NCI-H2029 (cell line): ENCODE results near the gene REL.
"Not testable (repeated sequence)": the region's sequence is repeated elsewhere in the genome, so short reads cannot be mapped to it uniquely, and the experiment has no call there.

Experiments
- DNase-seq: peaks from one replicate; lab custom pipeline; 2025; lab: John Stamatoyannopoulos, UW

REL gene

DNA sequence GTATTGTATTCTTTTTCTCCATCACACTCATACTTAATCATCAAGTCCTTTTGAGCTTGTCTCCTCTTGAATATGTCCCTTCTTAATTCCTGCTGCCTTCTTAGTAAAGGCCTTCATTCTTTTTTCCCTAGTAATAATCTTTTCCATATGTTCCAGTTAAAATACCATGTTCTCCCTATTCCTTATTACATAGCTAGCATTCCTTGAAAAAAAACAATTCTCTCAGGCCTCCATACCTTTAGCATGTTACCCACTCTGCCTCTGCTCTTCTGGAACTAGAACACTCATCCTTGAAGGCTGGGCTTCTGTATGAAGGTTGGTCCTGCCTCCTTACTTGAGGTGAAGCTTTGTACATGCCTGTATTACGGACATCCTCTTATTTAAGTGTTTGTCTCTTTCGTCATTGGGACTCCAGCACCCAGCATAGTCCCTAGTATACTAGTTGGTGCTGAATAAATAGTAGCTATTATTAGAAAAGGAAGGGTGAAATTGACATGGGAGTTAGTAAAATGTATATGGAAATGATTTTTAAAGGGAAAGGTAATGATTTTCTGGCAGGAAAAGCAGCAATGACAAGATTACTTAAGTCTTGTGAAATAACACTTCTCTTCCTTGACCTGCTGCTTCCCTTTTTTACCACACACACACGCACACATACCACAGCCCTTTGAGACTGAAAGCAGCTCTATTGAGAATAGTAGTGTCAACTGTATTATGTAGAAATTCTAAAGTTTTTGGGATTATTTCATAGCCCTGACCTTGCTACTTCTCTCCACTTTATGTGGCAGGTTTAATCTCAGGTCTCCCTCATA, 45.6 kb downstream of the REL start:
- DNase-seq, result no peak

DNA sequence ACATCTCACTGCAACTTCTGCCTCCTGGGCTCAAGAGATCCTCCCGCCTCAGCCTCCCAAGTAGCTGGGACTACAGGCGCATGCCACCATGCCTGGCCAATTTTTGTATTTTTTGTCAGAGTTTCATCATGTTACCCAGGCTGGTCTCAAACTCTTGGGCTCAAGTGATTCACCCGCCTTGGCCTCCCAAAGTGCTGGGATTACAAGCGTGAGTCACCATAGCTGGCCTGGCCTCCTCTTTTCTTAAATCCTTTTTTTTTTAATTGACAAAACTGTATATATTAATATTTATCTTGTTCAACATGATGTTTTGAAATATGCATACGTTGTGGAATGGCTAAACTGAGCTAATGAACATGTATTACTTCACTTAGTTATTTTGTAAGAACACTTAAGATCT, 50.7 kb downstream of the REL start:
- not testable (repeated sequence) for DNase-seq

DNA sequence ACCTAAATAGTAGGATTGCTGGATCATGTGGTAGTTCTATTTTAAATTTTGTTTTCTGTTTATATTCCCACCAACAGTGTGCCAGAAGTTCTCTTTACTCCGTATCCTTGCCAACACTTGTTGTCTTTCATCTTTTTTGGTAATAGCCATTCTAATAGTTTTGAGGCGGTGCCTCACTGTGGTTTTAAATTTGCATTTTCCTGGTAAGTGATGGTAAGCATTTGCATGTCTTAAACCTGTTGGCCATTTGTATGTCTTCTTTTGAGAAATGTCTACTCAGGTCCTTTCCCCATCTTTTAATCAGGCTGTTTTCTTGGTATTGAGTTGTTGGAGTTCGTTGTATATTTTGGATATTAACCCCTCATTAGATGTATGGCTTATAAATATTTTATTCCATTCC, 51.6 kb downstream of the REL start:
- no peak for DNase-seq

DNA sequence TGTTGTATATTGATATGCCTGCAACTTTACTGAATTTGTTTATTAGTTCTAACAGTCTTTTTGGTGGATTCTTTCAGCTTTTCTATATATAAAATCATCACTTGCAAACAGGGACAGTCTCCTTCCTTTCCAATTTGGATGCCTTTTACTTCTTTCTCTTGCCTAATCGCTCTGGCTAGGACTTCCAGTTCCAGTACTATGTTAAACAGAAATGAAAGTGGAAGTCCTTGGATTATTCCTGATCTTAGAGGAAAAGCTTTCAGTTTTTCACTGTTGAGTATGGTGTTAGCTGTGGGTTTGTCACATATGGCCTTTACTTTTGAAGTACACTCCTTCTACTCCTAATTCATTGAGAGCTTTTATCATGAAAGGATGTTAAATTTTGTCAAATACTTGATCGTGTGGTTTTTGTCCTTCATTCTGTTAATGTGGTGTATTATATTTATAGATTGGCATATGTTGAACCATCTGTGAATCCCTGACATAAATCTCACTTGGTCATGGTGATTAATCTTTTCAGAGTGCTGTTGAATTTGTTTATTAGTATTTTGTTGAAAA, 52.9 kb downstream of the REL start:
- no peak for DNase-seq

DNA sequence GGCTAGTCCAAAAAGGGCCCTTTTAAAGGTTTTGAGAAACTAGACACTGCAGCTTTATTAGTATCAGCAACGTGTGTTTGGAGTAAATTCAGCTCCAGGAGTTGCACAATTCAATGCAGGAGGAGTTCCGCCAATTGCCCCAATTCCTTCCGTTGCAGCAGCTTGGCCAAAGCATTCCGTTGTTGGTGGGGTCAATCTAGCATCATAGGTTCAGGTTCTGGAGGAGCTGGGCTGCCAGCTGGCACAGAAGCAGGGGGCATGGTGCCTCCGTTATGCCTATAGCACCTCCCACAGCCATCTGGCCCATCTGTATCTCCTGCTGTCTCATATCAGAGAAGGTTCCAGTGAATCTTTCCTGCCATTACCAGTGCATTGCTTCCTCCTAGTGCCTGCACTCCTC, 55.4 kb downstream of the REL start:
- no peak for DNase-seq

DNA sequence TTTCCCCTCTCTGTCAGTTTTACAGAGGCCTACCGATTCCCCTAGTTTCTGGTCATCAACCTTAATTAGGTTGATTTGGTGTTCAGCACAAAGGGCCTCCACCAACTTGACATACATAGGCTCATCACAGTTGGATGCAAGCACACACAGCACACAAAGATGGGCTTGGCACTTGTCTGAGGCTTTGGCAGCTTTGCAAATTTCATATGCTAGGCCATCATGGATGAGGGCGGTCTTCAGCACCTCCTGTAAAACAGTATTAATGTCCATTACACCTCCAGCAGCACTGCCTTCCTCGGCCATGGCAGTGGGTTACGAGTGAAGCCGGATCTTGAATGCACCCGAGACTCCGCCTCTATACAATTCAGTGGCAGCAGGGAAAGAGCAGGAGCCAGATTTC, 56.9 kb downstream of the REL start:
- no peak for DNase-seq

DNA sequence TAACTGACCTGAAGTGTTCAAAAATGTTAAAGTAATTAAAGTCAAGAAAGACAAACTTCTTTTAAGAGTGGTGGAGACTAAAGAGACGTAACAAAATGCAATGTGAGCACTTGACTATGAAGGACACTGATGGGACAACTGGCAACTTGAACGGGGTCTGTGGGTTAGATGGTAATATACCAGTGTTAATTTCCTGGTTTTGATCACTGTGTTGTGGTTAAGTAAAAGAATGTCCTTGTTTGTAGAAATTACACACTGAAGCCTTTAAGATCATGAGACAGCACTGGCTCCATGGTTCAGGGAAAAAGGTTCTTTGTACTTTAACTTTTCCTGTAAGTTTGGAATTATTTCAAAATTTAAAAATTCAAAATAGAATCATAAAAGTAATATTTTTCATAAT, 58.2 kb downstream of the REL start:
- no peak for DNase-seq

DNA sequence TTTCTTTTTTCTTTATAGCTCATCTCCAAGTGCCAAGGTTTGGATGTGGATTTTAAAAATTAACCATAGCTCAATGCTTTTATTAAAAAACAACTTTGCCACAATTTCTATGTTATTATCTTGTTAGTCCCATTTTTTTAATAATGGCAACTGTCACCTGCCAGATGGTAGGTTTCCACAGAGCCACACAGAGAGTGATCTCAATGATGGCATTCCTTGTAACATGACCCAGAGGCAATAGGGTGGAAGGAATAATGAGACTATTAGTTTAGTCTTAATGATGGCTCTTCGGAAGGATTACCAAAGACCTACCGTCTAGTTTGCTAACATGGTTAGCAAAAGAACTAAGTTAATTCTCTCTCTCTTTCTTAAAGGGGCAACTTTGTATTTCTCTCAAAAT, 64.0 kb downstream of the REL start:
- DNase-seq, result peak; percentile 66

DNA sequence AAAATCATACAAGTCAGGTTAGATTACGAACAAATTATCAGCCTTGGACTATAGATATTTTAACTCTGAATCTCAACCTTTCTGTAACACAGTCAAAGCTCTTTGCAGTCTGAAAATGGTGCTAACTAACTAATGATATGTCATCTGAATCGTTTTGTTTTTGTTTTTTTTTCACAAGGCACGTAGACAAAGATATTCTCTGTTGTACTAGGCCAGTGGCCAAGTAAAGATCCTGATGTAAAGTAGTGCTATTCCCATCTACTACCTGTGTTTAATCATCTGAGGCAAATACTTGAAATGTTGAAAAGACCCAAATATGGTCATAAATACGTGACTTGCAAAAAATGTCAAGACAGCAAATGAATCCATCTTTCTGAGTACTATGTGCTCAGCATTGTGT, 65.7 kb downstream of the REL start:
- DNase-seq, result peak; percentile 91

DNA sequence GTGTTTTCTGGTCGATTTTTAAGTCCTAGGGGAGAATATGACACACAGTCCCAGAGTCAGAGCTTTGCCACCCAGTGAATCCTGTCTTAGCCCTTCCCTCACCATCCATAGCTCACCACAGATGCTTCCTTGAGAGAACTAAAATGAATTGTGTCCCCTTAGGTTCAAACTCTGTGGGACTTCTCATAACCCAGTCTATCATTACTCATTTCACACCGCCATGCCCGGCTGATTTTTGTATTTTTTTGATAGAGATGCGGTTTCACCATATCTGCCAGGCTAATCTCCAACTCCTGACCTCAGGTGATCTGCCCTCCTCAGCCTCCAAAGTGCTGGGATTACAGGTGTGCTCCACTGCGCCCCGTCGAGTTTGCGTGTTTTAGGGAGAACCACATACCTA, 66.8 kb downstream of the REL start:
- DNase-seq, result no peak

DNA sequence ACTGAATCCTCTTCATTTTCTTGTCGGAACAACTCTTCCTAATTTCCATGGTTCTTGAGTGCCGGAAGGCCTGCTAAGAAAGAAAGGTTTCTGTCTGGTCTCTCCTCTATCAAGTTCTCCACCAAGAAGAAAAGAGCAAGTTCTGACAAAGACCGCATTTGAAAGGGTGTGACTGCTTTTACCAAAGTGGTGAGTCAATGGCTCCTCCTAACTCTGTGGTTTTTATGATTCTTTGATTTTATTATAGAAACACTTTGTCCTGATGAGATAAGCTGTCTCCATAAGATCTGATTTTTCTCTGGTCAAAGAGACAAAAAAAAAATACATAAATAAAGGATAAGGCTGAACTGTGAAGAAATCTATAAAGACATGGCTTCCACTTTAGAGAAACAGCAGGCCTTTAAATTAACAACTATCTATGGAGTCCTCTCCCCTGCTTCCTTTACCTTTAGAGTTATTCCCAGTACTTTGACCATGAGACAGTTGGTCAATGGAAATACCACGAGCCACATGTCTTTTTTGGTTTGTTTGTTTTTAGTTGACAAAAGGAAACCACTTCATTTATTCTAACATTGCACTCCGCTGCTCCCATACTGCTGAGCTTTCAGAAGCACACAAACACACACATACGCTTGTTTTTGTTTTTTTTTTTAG, 67.7 kb downstream of the REL start:
- peak; percentile 37 for DNase-seq

DNA sequence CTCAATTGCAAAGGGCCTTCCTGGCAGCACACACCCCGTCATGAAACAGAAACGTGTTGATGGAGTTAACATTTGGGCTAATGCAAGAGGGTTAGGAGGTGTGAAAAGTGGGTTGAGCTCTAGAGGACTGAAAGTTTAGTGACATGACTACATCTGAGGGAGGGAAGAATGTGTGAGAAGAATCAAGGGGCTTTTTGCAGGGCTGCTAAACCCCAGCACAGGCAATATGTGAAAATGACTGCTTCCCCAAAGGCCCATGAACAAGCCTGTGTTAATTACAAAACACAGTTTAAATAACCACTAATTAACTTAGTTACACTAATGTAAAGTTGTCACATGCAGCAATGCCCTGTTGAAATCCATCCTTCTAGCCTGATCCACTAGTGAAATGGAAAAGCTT, 72.8 kb downstream of the REL start:
- DNase-seq, result no peak

DNA sequence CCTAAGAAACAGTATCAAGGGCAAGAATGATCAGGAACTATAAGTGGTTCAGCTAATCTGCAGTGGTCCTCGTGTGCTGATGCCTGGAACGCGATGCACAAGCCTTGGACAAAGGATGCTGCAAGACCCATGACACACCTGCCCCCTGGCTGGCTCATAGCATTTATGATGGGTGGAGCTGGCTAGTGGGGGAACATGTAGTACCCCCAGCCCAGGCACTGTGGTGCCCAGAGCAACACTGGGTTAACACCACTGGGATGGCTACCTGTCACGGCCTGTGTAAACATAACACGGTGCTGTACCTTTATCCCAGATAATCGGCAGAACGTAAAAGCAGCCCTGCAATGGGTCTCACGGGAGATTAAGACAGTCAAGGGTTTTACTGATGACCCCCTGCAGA, 75.8 kb downstream of the REL start:
- DNase-seq, result no peak

DNA sequence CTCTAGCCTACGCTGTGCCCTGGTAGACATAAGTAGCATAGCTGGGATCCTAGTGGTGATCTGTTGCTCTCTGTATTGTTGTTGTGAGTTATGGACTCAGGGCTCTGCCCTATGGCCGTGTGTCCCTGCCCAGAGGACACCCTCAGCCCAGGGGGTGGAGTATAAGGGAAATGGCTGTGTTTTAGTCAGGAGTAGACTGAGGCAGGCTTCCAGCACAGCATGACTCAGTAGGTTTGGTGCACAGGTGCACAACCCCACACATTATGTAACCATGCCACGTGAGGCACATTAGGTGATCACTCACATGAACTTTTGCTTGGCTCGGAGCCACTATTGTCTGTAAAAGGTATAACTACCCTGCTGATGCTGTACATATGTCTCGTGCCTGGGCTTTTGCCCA, 76.3 kb downstream of the REL start:
- peak; percentile 26 for DNase-seq

DNA sequence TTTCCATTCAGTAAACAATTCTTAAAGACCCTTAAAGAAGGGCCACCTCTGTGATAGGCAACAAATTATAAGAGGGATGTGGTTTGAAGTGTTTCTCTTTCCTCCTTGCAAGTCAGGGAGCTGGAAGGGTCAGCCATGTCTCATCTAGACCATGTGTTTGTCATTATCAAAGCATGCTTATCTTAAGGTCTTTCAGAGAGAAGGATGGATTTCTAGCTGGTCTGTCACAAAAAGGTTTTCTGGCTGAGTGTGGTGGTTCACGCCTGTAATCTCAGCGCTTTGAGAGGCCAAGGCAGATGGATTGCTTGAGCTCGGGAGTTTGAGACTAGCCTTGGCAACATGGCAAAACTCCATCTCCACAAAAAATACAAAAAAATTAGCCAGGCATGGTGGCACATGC, 77.0 kb downstream of the REL start:
- DNase-seq, result no peak

DNA sequence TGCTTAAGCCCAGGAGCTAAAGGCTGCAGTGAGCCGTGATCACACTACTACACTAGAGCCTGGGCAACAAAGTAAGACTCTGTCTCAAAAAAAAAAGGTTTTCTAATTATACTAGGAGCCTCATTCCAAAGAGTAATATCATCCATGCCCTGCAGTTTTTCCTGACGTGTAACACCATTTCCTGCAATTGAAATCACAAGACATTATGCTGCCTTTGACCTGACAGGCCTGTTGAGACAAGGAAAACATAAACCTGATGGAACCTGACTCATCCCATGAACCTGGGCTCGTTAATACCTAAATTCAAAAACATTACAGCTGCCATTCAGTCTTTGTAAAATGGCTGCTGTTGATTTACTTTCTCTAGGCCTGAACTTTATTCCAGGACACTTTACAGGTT, 77.4 kb downstream of the REL start:
- peak; percentile 33 for DNase-seq

DNA sequence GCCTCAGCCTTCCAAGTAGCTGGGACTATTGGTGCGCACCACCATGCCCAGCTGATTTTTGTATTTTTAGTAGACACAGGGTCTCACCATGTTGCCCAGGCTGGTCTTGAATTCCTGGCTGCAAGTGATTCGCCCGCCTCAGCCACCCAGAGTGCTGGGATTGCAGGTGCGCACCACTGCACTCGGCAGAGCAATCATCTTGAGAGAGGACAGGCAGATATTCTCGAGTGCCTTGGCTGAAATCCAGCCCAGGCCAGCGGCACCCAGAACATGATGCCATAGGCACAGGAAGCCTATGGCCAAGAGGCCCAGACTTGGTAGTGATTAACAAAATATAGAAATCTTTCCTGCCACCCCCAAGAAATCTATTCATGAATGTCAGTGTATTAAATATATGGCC, 78.1 kb downstream of the REL start:
- DNase-seq, result peak; percentile 90

DNA sequence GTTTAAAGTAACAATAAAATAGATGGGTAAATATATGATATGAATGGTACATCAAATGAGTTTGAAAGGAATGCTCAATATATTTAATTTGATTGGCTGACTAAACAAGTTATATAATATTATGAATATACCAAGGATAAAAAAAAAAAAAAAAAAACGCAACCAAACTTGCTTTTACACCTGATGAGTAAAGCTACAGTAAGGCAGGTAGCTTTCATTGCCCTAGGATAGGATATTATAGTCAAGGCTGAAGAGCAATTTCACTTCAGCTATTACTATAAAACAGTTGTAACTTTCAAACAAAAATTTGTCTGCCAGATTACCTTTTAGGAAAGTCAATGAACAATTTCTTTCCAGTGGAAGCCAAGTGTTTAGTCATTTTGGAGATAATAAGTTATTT, 79.3 kb downstream of the REL start:
- DNase-seq, result no peak

DNA sequence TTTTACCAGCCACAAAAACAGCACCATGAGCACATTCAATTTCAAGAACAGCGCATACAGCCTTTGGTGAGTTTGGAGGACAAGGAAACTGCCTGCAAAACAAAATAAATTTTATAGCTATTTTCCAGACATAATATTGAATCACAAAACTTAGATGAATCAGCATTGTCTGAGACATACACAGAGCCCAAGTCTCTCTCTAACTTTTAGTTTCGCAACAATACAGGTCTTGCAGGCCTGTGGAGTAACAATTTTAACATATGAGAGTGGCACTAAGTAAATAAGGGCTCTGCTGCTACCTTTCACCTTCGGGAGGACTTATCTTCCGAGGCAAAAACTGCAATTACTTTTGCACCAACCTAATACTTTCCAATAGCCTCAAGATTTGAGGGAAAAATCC, 80.1 kb downstream of the REL start:
- DNase-seq, result no peak

DNA sequence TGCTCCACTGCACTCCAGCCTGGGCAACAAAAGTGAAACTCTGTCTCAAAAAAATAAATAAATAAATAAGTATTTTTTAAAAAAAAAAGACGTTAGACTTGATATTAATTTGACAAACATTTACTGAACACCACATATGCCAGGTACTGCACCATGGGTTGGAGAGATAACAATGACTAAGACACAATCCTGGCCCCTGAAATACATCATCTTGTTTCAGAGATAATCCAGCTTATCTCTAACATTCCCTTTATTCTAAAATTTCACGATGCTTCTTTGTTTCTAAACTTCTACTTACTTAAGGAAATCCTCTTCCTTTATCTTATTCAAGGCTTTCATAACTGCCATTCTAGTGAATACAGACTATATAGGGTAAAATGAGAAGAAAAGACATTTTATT, 81.2 kb downstream of the REL start:
- no peak for DNase-seq

DNA sequence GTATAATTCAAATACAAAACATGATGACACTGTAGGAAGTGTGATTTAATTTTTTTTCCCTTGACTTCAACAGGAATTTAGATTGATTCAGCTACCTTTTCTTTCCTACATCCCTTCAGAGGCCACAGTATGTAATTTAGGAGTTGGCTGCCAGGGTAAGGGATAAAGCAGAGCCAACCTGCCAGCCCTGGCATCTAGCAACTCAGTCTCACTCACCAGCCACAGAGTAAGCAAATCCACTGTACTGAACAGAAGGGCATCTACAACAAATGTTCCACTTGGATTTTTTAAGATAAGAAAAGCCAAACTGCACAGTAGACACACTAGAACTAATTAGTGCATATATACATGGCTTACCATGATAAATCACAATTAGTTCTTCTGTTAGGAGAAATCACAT, 81.8 kb downstream of the REL start:
- DNase-seq, result no peak

DNA sequence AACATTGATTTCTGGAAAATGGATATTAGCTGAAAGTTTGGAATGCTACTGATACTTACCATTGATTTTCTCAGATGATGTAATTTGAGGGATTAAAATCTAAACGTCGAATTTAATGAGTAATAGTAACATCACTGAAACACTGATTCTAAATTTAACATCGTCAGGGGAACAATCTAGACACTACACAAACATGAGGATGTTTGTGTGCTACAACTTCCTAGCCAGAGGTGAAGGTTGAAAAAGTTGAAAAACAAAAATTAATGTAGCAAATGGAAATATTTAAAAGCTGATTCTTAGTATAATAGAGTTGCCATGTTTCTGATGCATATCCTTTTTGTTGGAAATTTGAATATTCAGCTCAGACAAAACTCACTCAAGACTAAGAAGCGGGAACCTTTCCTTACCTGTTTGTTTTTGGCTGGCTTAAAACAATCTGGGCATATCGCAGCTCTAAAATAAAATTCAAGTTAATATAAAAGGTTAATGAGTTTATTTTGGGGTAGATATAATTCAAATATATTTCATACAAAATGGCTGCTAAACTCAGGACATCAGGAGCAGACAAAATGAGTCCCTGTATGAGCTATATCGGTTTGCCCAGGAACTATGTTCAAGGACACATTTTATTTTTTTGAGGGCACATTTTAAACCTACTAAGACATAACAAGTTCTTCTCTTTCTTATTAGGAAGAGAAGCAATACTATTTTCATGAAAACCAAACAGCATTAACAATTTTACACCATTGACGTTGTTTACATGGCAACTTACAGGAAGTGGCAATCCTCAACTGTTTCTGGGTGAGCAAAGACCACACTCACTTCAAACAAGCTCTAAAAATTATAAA, 83.5 kb downstream of the REL start:
- DNase-seq, result no peak

DNA sequence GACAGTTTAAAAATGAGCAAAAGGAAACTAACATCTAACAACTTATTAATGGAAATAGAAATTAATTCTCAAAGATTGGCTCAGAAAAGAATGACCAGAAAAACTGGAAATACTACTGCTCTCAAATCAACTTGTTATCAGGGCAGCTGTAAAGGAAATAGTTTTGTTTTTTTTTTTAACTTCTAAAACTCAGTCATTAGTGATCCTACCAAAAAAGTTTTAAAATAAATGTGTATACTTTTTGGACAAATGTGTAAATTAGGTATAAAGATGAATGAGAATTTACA, 84.1 kb downstream of the REL start:
- DNase-seq, result no peak
